ENCODE measurements around the gene CALML5.

CALML5 gene, protein sequence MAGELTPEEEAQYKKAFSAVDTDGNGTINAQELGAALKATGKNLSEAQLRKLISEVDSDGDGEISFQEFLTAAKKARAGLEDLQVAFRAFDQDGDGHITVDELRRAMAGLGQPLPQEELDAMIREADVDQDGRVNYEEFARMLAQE

DNA sequence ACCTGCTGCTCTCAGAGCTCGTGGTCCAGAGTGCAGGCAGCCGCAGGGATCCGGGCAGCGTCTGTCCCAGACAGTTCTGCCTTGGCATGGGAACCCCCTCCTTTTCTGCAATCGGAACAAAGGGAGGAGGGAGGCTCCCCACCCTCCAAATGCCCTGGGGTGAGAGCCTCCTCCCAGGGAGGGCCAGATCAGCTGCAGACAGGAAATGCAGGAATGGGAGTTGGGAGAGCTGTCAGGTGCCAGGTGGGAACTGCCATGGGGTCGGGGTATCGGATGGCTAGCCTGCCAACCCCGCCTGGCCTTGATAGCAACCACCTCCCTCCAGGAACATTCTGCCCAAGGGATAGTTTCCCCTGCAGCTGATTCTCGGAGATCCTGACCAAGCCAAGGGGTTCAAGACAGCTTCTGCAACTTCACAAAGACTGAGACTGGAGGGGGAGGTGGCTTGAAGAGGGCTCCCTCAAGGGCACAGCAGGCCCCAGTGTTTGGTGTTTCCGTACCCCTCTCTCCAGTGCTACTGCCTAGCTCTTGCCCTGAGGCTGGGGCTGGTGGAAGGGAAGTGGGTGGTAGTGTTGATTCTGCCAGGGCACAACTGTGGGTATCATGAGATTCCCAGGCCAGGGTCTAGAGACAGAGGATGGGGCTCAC is at the start of gene CALML5:
Gene CALML5 (minus strand): TSS at position 78 of the 648 bp plus-strand sequence. CDS start 132 bp downstream, outside the sequence.
- DNase-seq = no peak

DNA sequence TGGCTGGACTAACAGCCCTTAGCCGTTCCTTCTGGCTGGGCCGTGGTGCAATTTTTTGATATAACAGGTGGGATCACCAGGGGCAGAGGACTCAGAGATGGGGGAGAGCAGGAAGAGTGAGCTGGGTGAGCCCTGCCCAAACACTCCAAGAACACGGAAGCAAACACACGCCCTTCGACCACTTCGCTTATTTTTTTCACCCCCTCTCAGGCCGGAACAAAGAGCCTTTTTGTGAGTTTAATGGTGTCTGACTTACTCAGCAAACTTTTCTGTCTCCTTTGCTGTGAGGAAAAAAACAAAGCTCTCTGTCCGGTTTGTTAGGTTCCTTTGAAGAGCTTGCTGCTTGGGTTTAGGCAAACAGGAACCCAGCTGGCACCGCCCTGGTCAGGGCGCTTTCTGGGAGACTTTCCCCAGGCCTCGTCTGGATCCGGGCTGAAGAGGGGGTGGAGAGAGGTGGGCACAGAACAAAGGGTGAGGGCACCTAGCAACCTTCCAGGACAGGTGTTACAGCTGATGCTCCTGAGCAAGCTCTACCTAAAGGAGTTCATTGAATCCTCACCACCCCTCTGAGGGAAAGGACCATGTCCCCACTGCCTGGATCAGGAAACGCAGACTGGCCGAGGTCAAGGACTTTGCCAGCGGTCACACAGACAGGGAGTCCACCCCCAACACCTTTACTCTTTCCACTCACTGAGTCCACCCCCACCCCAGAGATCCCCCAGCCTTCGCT is 48.7 kb upstream of the CALML5 start:
- DNase-seq = no peak

DNA sequence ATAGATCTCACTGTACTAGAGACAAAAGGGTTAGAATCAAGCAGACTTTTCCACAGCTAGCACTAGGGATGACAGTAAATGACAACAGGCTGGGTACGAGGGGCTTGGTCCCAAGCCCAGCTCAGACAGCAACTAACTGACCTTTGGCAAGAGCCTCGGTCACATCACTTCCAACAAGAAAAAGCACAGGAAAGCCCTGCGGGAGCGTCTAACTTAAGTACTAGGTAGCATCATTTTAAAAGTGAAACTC is 48.2 kb upstream of the CALML5 start:
- DNase-seq = no peak

GRCh38 chr10:5546891-5547680 is 47.7 kb upstream of the CALML5 start:
- no peak for DNase-seq

GRCh38 chr10:5545778-5546710 is 46.7 kb upstream of the CALML5 start:
- DNase-seq = no peak

GRCh38 chr10:5545426-5545777 is 46.0 kb upstream of the CALML5 start:
- no peak for DNase-seq

DNA sequence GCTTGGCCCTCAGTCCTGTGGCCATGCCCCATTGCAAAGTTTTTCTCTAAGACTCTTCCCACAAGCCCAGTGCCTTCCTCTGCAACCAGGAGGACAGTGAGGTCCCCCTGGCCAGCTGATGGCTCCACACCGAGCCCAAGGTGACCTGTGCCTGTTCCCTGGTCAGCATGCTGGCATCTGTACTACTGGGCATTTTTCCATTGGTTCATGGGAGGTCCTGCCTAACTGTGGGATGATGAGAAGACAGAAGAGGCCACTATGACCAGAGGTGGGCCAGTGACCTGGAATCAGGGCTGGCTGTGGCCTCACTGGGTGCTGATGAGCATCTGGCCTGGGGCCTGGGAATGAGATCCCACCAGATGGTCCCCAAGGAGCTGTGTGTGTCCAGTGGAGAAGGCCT is 45.6 kb upstream of the CALML5 start:
- no peak for DNase-seq

DNA sequence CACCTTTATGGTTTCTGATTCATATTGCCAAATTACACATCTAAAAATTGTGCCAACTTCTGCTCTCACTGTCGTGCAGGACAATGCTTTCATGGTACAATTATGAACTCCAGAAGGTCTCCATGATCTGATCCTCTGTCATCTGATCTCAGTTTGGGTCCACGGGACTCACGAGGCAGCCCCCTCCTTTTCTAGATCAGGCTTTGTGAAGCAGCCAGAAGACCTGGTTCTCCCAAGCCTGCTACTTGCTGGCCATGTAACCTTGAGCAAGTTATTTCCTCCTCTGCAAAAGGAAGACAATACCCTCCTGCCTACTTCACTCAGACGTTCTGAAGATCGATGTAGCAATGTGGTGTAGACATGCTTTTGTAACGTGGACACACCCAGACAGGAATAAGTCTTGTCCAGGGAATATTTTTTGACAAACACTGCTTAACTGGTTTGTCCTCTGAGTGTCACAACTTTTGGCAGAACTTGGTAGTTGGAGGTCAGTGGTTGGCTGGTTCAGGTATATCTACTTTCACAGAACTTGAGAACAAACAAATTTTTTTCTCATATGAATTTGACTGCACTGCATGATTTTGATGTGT is 44.9 kb upstream of the CALML5 start:
- DNase-seq = no peak

GRCh38 chr10:5543623-5544022 is 44.3 kb upstream of the CALML5 start:
- DNase-seq = no peak

GRCh38 chr10:5542100-5542499 is 42.7 kb upstream of the CALML5 start:
- DNase-seq = no peak

DNA sequence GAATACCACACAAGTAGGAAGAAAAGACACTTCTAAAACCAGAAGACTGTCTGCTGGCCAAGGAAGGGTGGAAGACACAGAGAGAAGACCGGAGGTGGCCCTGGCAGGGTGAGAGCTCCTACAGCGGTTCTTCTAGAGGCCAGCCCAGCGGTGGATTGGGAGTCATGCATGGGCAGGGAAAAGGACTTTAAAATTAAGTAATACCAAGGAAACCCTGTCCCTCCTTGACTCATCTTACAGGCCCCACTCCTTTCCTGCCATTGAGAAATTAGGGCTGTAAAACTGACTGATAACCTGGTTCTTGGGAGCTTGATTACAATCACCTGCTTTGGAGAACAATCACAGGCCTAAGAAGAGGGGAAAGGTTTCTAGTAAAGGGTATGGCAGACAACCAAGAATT is 41.5 kb upstream of the CALML5 start:
- no peak for DNase-seq

GRCh38 chr10:5540080-5540479 is 40.7 kb upstream of the CALML5 start:
- DNase-seq = no peak

- no peak for DNase-seq
Measured at GRCh38 chr10:5538892-5539651, 39.7 kb upstream of the CALML5 start.

- DNase-seq = no peak
Measured at GRCh38 chr10:5538446-5538845, 39.1 kb upstream of the CALML5 start.

GRCh38 chr10:5537684-5538083 is 38.3 kb upstream of the CALML5 start:
- DNase-seq = no peak

- no peak for DNase-seq
Measured at GRCh38 chr10:5536486-5537081, 37.2 kb upstream of the CALML5 start.

DNA sequence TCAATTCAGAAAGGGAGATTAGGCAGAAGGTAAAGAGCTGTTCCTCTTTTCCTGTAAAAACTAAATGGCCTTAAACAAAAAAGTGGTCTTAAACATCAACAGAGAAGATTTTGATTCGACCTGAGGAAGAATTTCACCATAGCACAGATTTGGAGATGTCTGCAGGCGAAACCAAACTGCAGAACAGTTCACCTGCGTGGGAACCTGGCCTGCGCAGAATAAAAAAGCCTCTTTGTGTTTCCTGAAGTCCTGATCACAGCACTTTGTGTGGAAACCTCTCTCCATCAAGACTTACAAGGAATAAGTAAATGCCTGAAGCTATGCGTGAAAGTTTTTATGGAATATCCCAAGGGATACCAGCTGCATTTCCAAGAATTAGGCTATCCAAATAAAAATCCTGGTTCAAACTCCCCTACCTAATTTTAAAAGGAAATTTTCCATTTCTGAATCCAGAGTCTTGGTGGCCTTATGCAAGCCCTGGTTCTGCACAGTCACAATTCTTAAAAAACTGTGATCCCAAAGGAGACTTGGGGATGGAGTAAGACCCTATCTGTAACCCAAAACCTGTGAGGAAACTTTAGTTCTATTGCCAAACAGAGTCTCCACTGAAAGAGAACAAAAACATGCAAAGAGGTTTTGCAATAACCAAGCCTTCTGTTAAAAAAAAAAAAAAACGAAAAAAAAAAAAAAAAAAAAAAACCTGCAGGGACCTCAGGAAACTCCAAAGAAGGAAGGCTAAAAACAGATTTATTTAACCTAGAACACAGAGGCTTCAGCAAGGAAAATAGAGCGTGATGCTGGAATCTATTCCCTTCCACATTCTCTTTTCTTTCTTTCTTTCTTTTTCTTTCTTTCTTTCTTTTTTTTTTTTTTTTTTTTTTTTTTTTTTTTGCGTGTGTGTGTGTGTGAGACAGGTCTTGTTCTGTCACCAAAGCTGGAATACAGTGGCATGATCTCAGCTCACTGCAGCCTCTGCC is 35.8 kb upstream of the CALML5 start:
- no peak for DNase-seq

GRCh38 chr10:5534051-5534821 is 34.9 kb upstream of the CALML5 start:
- DNase-seq = no peak

GRCh38 chr10:5533098-5533731 is 33.8 kb upstream of the CALML5 start:
- DNase-seq = no peak

Measured in CD4-positive, alpha-beta T cell treated with Interleukin-21 for 1 hour (primary cell).